SK-N-SH (cell line): Measurements from ENCODE around the gene JPT2. TPM values are rescaled to one million over a fixed set of nuclear protein-coding genes. Genes with fewer than 3 reads are reported as not detected.

Source experiments
- CTCF ChIA-PET: fragments of 300-600, 350-600 bp; formaldehyde crosslinking; extraction: SDS; loops from one replicate; lab custom pipeline; 2021; lab: Yijun Ruan, JAX
- POLR2A ChIA-PET: fragments of 350-600 bp; sonication (Branson Sonifier 250); formaldehyde crosslinking; extraction: SDS; loops from one replicate; lab custom pipeline; 2020; ENCODE audit warnings: antibody characterized with exemption, inconsistent platforms; lab: Yijun Ruan, JAX
- DNase-seq: peaks from one replicate; pipeline ENCODE4 v3.0.0; 2012
- H2AFZ ChIP-seq: fragments of 200-600 bp; sonication (generic); 2 replicates; pipeline ENCODE4 v1.8.1; 2016; ENCODE audit warnings: antibody characterized with exemption, mild to moderate bottlenecking, low read depth
- H3F3A ChIP-seq: fragments of 200-600 bp; sonication (generic); replicated peaks from 2 replicates; pipeline ENCODE3; 2016; ENCODE audit warnings: antibody characterized with exemption, mild to moderate bottlenecking; ENCODE audit not compliant: insufficient read depth
- H3K27ac ChIP-seq, 2 experiments: fragments of 200-500 bp in 1 of 2; fragments of 200-600 bp in 1 of 2; sonication (Bioruptor generic) in 1 of 2; sonication (generic), shearing (Covaris generic) in 1 of 2; 2 replicates each; pipeline versions ENCODE4 v1.5.1 to v1.6.1; 2014 to 2016; ENCODE audit warnings: low read depth in 2 of 2, inconsistent platforms in 1 of 2, low read length in 1 of 2, mild to moderate bottlenecking in 1 of 2, mixed read lengths in 1 of 2
- H3K27me3 ChIP-seq: fragments of 200-600 bp; sonication (generic), shearing (Covaris generic); 2 replicates; pipeline ENCODE4 v1.6.1; 2016; ENCODE audit warnings: mixed run types; ENCODE audit not compliant: insufficient read depth
- H3K36me3 ChIP-seq, 2 experiments: fragments of 200-500 bp in 1 of 2; fragments of 200-600 bp in 1 of 2; sonication (Bioruptor generic) in 1 of 2; sonication (generic) in 1 of 2; replicated peaks in 1 of 2; 2 replicates each; pipeline versions ENCODE3 to v1.5.1; 2014 to 2016; ENCODE audit warnings: low read length in 1 of 2, mild to moderate bottlenecking in 1 of 2; ENCODE audit not compliant: insufficient read depth in 2 of 2, control insufficient read depth in 1 of 2
- H3K4me1 ChIP-seq, 2 experiments: fragments of 200-500 bp in 1 of 2; fragments of 200-600 bp in 1 of 2; sonication (Bioruptor generic) in 1 of 2; sonication (generic), shearing (Covaris generic) in 1 of 2; 2 replicates each; pipeline versions ENCODE4 v1.5.1 to v1.6.1; 2014 to 2016; ENCODE audit warnings: low read depth in 1 of 2, low read length in 1 of 2, mixed run types in 1 of 2; ENCODE audit not compliant: insufficient read depth in 2 of 2, control insufficient read depth in 1 of 2
- H3K4me2 ChIP-seq: fragments of 200-600 bp; sonication (generic), shearing (Covaris generic); 2 replicates; pipeline ENCODE4 v1.6.1; 2017; ENCODE audit warnings: mixed run types
- H3K4me3 ChIP-seq, 2 experiments: fragments of 200-500 bp in 1 of 2; fragments of 200-600 bp in 1 of 2; sonication (Bioruptor generic) in 1 of 2; sonication (generic), shearing (Covaris generic) in 1 of 2; 2 replicates each; pipeline versions ENCODE4 v1.5.1 to v1.8.1; 2014 to 2016; ENCODE audit warnings: low read depth in 2 of 2, inconsistent platforms in 1 of 2, low read length in 1 of 2, mild to moderate bottlenecking in 1 of 2, mixed read lengths in 1 of 2, moderate library complexity in 1 of 2
- H3K79me2 ChIP-seq: fragments of 200-600 bp; sonication (generic); 2 replicates; pipeline ENCODE4 v1.8.1; 2017; ENCODE audit warnings: mild to moderate bottlenecking; ENCODE audit not compliant: insufficient read depth
- H3K9ac ChIP-seq: fragments of 200-600 bp; sonication (generic); 2 replicates; pipeline ENCODE4 v1.6.1; 2017; ENCODE audit warnings: mixed run types
- H3K9me2 ChIP-seq: fragments of 200-600 bp; sonication (generic); 2 replicates; pipeline ENCODE4 v1.6.1; 2017; ENCODE audit warnings: mixed run types
- H3K9me3 ChIP-seq: fragments of 200-600 bp; sonication (generic); 2 replicates; pipeline ENCODE4 v1.6.1; 2017; ENCODE audit warnings: mixed run types, mild to moderate bottlenecking, moderate library complexity
- H4K20me1 ChIP-seq: fragments of 200-600 bp; sonication (generic); 2 replicates; pipeline ENCODE4 v1.6.1; 2017; ENCODE audit warnings: mild to moderate bottlenecking, mixed run types; ENCODE audit not compliant: insufficient read depth
- GATA2 ChIP-seq: sonication (generic); formaldehyde crosslinking; IDR thresholded peaks from 2 replicates; pipeline ENCODE4 v1.5.0; 2020; ENCODE audit warnings: mild to moderate bottlenecking, missing genetic modification reagents
- JUND ChIP-seq: IDR thresholded peaks from 2 replicates; pipeline ENCODE4 v1.4.0; 2012
- MXI1 ChIP-seq: IDR thresholded peaks from 2 replicates; pipeline ENCODE4 v1.6.1; 2012; ENCODE audit warnings: mild to moderate bottlenecking, low read depth, low read length, improper control_type of control experiment
- POLR2AphosphoS5 ChIP-seq: IDR thresholded peaks from 2 replicates; pipeline ENCODE4 v1.6.1; 2012; ENCODE audit warnings: low read depth, low read length
- REST ChIP-seq: IDR thresholded peaks from 2 replicates; pipeline ENCODE4 v1.6.1; 2012; ENCODE audit warnings: mild to moderate bottlenecking, low read depth, low read length, moderate library complexity
- RXRA ChIP-seq: IDR thresholded peaks from 2 replicates; pipeline ENCODE4 v1.4.0; 2012; ENCODE audit warnings: low read depth, mild to moderate bottlenecking, borderline replicate concordance
- USF1 ChIP-seq: IDR thresholded peaks from 2 replicates; pipeline ENCODE4 v1.4.0; 2012; ENCODE audit warnings: low read depth, borderline replicate concordance
- USF2 ChIP-seq: fragments of 150-350 bp; IDR thresholded peaks from 2 replicates; pipeline ENCODE4 v1.6.1; 2017; ENCODE audit warnings: antibody characterized with exemption, low read length, low read depth, borderline replicate concordance
- WGBS: methylation state at CpG from one replicate; pipeline ENCODE4 v1.1.6; 2017; ENCODE audit warnings: low lambda C conversion rate; 5-methylcytosine and 5-hydroxymethylcytosine counted together
- polyA plus RNA-seq, 3 experiments: library from polyadenylated mRNA; depleted of rRNA; stranded (reverse); fragments of >200 nt; gene quantifications; 2 replicates each; pipeline ENCODE4 v1.2.3, GENCODE V29; 2012
- TF ChIP-seq, protein P1 (sequence below): IDR thresholded peaks from 2 replicates; pipeline ENCODE4 v1.4.0; 2012; ENCODE audit warnings: low read depth, borderline replicate concordance

JPT2 gene
- polyA plus RNA-seq, 1 of the 3 experiments (the other 2 are of a cell fraction): 67.4 TPM

GRCh38 chr16:1650131-1650530, 27.9 kb upstream of the JPT2 start:
- Histone ChIP-seq H3K4me3 (no peak overlapping the region), H3K4me1 (peaks cover 0 to 6% of the 10 kb centered on the region in 2 experiments; a peak in 1 of 4 replicates), H3K9me2 (no peaks in the 10 kb centered on the region), H3F3A (peaks cover 10% of the 10 kb centered on the region), H3K4me2 (no peak overlapping the region), H3K27ac (no peak overlapping the region), H3K9ac (no peak overlapping the region), H3K36me3 (peaks cover 22 to 40% of the 10 kb centered on the region in 2 experiments), H3K27me3 (no peaks in the 10 kb centered on the region), H4K20me1 (peaks cover 23% of the 10 kb centered on the region), H2AFZ (no peak overlapping the region), H3K9me3 (no peaks in the 10 kb centered on the region), H3K79me2 (peaks cover 10% of the 10 kb centered on the region; the same call in 1 of the 2 replicates)
- ChIA-PET CTCF (interaction anchor here (0.6 kb wide), 1 partner anchor 188 kb away, joined by 3 read pairs; no protein-coding TSS in a partner anchor), POLR2A (no interaction called here)
- 100% methylated on average over 4 of the region's 4 CpGs for WGBS
- no peak for DNase-seq
- TF ChIP-seq USF2: no peak
- no peak for TF ChIP-seq MXI1
- TF ChIP-seq, protein P1, sequence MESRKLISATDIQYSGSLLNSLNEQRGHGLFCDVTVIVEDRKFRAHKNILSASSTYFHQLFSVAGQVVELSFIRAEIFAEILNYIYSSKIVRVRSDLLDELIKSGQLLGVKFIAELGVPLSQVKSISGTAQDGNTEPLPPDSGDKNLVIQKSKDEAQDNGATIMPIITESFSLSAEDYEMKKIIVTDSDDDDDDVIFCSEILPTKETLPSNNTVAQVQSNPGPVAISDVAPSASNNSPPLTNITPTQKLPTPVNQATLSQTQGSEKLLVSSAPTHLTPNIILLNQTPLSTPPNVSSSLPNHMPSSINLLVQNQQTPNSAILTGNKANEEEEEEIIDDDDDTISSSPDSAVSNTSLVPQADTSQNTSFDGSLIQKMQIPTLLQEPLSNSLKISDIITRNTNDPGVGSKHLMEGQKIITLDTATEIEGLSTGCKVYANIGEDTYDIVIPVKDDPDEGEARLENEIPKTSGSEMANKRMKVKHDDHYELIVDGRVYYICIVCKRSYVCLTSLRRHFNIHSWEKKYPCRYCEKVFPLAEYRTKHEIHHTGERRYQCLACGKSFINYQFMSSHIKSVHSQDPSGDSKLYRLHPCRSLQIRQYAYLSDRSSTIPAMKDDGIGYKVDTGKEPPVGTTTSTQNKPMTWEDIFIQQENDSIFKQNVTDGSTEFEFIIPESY: no peak
- no peak for TF ChIP-seq USF1
- TF ChIP-seq POLR2AphosphoS5: no peak
- no peak for TF ChIP-seq JUND
- no peak for TF ChIP-seq GATA2 (CRISPR knock-in tag)

- no peak for DNase-seq
- Histone ChIP-seq H3K27me3 (no peaks in the 10 kb centered on the region), H3K9ac (no peak overlapping the region), H2AFZ (no peak overlapping the region), H3K9me3 (no peaks in the 10 kb centered on the region), H3K36me3 (peaks cover 17 to 46% of the 10 kb centered on the region in 2 experiments), H3K27ac (no peak overlapping the region), H3K4me2 (no peak overlapping the region), H3K4me1 (peaks cover 0 to 6% of the 10 kb centered on the region in 2 experiments; a peak in 1 of 4 replicates), H3K79me2 (peaks cover 10% of the 10 kb centered on the region; the same call in 1 of the 2 replicates), H3K4me3 (no peak overlapping the region), H3K9me2 (no peaks in the 10 kb centered on the region), H4K20me1 (peaks cover 19% of the 10 kb centered on the region), H3F3A (peaks cover 10% of the 10 kb centered on the region)
- 87% methylated on average over 12 of the region's 12 CpGs for WGBS
- POLR2A ChIA-PET: no interaction called here
- TF ChIP-seq RXRA (0 out of 2 replicates have a peak, but pooled peaks have one; percentile 44), REST (no peak)
- CTCF ChIA-PET: no interaction called here
Observed at GRCh38 chr16:1651094-1651973, 26.7 kb upstream of the JPT2 start.
